Urinary bladder (tissue), 4 donors: ENCODE measurements around the gene MAP3K14. TPM values are rescaled to one million over a fixed set of nuclear protein-coding genes. Genes with fewer than 3 reads are reported as not detected.
"Not testable (repeated sequence)": the region's sequence is repeated elsewhere in the genome, so short reads cannot be mapped to it uniquely, and the experiment has no call there.

Experiments
- DNase-seq: peaks from one replicate; pipeline ENCODE4 v3.0.0-alpha.2; 2015; ENCODE audit errors: extremely low spot score
- H3K27ac ChIP-seq: one replicate; pipeline ENCODE4 v1.5.1; 2013; ENCODE audit warnings: low read depth, mild to moderate bottlenecking, moderate library complexity
- H3K36me3 ChIP-seq: one replicate; pipeline ENCODE4 v1.6.1; 2013; ENCODE audit warnings: mild to moderate bottlenecking, moderate library complexity; ENCODE audit not compliant: insufficient read depth
- H3K4me1 ChIP-seq: one replicate; pipeline ENCODE4 v1.6.1; 2013; ENCODE audit warnings: mild to moderate bottlenecking, moderate library complexity; ENCODE audit not compliant: insufficient read depth
- H3K4me3 ChIP-seq: one replicate; pipeline ENCODE4 v1.5.1; 2013; ENCODE audit warnings: low read depth, low read length
- WGBS: extraction: QIAGEN DNeasy Blood & Tissue Kit; methylation state at CpG from one replicate; pipeline ENCODE4 v1.1.7; 2013; 5-methylcytosine and 5-hydroxymethylcytosine counted together
- polyA plus RNA-seq: library from polyadenylated mRNA; stranded (reverse); fragments of 200-250 nt; gene quantifications from one replicate; pipeline ENCODE4 v1.2.3, GENCODE V29; 2013
- total RNA-seq: library from RNA; depleted of rRNA; stranded (reverse); fragments of >200 nt; gene quantifications from one replicate; pipeline ENCODE4 v1.2.3, GENCODE V29; 2014
- donor health status: healthy with polysubstance abuse.
- donor health status: healthy.

MAP3K14 gene
- total and polyA plus RNA-seq, 2 donors: 2.9 to 15.6 TPM

DNA sequence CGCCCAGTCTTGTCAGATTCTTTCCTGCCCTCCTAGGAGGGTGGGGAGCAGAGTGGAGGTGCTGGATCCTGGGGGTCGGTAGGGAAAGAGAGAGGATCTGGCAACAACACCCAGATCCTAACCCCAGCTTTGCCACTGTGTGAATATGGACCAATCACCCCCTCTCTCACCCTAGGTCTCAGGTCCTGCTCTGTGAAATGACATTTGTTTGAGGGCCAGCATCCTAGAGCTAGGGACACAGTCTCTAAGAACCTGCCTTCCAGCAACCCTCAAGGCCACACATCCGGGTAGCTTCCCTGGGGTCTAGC lies 28.4 kb upstream of the MAP3K14 start:
- no peak overlapping the region for H3K27ac ChIP-seq
- no peaks in the 10 kb centered on the region for H3K4me1 ChIP-seq
- H3K36me3 ChIP-seq: no peaks in the 10 kb centered on the region
- no peak overlapping the region for H3K4me3 ChIP-seq
- WGBS: 51% methylated on average over 3 of the region's 3 CpGs
- no peak for DNase-seq

DNA sequence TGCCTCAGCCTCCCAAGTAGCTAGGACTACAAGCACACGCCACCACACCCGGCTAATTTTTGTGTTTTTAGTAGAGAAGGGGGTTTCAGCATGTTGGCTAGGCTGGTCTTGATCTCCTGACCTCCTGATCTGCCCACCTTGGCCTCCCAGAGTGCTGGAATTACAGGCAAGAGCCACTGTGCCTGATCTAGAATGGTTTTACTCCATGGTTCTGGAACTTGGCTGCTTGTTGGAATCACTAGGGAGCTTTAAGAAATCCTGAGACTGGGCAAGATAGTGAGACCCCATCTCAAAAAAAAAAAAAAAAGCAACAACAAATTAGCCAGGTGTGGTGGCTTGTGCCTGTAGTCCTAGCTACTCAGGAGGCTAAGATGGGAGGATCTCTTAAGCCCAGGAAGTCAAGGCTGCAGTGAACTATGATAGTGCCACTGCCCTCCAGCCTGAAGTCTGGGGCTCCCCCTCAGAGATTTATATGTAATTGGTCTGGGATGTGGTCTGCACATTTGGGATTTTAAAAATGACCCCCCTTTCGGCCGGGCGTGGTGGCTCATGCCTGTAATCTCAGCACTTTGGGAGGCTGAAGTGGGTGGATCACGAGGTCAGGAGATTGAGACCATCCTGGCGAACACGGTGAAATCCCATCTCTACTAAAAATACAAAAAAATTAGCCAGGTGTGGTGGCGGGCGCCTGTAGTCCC lies 27.3 kb upstream of the MAP3K14 start:
- H3K27ac ChIP-seq, DNase-seq, H3K36me3 ChIP-seq, H3K4me1 ChIP-seq, H3K4me3 ChIP-seq: not testable (repeated sequence)
- WGBS: 89% methylated on average over 10 of the region's 10 CpGs

- 94% methylated on average over 4 of the region's 4 CpGs for WGBS
- DNase-seq: no peak
- no peak overlapping the region for H3K27ac ChIP-seq
- H3K4me3 ChIP-seq: no peak overlapping the region
- no peaks in the 10 kb centered on the region for H3K36me3 ChIP-seq
- no peaks in the 10 kb centered on the region for H3K4me1 ChIP-seq
Measured at GRCh38 chr17:45342871-45343526, 26.2 kb upstream of the MAP3K14 start.

DNA sequence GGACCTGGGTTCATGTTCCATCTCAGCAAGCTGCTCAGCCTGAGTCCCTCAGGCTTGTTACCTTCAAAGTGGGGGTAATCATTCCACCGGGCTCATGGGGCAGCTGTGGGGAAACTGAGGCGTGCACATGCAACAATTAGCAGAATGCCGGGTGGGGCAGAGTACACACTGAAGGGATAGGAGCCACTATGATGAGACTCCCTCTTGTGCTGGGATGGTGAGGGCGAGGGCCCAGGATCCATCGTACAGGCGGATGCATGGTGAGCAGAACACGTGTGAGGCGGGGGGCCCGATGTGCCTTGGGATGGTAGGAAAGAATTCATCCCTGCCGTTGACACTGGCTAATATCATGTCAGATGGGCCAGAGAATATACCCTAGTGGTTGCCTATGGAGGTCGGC lies 25.5 kb upstream of the MAP3K14 start:
- 91% methylated on average over 11 of the region's 11 CpGs for WGBS
- DNase-seq: no peak
- H3K4me3 ChIP-seq: no peak overlapping the region
- H3K36me3 ChIP-seq: no peaks in the 10 kb centered on the region
- no peaks in the 10 kb centered on the region for H3K4me1 ChIP-seq
- no peak overlapping the region for H3K27ac ChIP-seq

DNA sequence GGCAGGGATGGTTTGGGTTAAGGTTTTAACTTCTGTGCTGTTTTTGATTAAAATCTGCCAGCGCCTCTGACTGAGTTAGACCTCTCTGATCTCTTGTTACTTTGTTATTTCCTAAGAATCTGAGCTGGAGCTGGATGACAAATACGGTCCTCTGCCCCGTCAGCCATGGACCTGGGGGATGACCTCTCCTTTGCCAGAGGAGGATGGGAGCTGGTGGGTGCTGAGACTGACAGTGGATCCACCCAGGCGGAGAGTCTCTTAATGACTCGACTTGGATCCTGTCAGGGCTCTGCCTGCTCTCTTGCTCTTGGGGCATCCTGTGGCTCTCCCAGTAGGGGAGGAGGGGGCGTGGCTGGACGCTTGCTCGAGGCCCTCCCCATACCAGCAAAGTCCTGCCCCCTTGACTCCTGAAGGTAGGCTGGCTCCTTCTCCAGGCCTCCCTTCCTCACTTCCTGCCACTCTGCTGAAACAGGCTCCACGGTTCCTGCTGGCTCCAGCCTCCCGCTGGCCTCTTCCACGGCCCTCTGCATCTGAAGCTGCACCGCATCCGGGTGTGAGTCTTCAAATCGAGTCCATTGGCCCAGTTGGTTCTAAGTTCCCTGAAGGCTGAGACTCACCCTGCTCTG lies 24.8 kb upstream of the MAP3K14 start:
- Histone ChIP-seq H3K27ac (no peak overlapping the region), H3K4me1 (no peaks in the 10 kb centered on the region), H3K36me3 (no peaks in the 10 kb centered on the region), H3K4me3 (no peak overlapping the region)
- 43% methylated on average over 14 of the region's 14 CpGs for WGBS
- DNase-seq: no peak

GRCh38 chr17:45339646-45340605 lies 23.1 kb upstream of the MAP3K14 start:
- H3K4me3 ChIP-seq: no peak overlapping the region
- no peak overlapping the region for H3K27ac ChIP-seq
- 89% methylated on average over 8 of the region's 8 CpGs for WGBS
- no peak for DNase-seq
- no peaks in the 10 kb centered on the region for H3K36me3 ChIP-seq
- H3K4me1 ChIP-seq: no peaks in the 10 kb centered on the region

GRCh38 chr17:45338996-45339535 lies 22.2 kb upstream of the MAP3K14 start:
- no peak overlapping the region for H3K4me3 ChIP-seq
- H3K36me3 ChIP-seq: no peaks in the 10 kb centered on the region
- WGBS: 93% methylated on average over 8 of the region's 8 CpGs
- no peak for DNase-seq
- no peaks in the 10 kb centered on the region for H3K4me1 ChIP-seq
- H3K27ac ChIP-seq: no peak overlapping the region

DNA sequence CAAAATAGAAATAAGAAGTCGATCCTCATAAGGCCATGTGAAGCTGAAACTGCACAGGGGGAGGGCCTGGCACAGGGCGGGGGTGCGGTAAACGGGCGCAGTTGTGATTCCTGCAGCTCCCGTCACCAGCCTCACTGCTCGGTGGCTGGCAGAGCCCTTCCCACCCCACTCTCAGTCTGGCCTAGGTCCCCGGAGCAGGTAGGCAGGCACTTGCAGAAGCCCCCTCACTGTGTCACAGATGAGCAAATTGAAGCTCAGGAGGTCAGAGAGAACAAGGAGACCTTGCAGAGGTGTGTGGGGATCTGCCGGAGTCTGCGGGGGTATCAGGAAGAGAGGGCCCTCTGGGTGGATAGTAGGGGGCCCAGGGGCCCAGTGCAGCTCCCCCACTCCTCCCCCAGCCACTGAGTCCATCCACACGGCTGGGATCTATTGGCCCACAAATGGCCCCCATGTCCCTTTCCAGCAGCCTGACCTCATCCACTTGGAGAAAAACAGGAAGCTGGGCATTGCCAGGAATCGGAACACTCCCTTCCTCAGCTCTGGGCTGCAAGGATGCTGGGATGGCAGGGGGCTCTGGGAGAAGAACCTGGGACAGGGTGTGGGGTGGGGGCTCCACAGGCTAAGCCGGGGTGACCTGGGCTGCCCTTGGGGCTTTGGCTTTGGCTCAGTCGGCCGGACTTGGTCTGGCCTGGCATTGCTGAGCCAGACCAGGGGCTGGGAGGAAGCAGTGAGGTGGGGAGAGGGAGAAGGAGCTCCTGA lies 21.4 kb upstream of the MAP3K14 start:
- WGBS: 82% methylated on average over 15 of the region's 15 CpGs
- Histone ChIP-seq H3K4me1 (no peaks in the 10 kb centered on the region), H3K27ac (no peak overlapping the region), H3K36me3 (no peaks in the 10 kb centered on the region), H3K4me3 (no peak overlapping the region)
- no peak for DNase-seq

- H3K36me3 ChIP-seq: no peaks in the 10 kb centered on the region
- DNase-seq: no peak
- H3K4me1 ChIP-seq: peaks cover 2% of the 10 kb centered on the region
Measured at GRCh38 chr17:45336390-45337182, 19.8 kb upstream of the MAP3K14 start.

GRCh38 chr17:45335721-45336120 lies 18.9 kb upstream of the MAP3K14 start:
- WGBS: 84% methylated on average over 5 of the region's 5 CpGs
- no peak for DNase-seq
- Histone ChIP-seq H3K27ac (no peak overlapping the region), H3K36me3 (no peaks in the 10 kb centered on the region), H3K4me1 (peaks cover 2% of the 10 kb centered on the region), H3K4me3 (no peak overlapping the region)

More at GRCh38 chr17:45336390-45337182, 19.8 kb upstream of the MAP3K14 start:
- H3K4me3 ChIP-seq: no peak overlapping the region
- 86% methylated on average over 9 of the region's 9 CpGs for WGBS
- no peak overlapping the region for H3K27ac ChIP-seq

GRCh38 chr17:45334701-45335677 lies 18.2 kb upstream of the MAP3K14 start:
- H3K4me1 ChIP-seq: peaks cover 2% of the 10 kb centered on the region
- no peak overlapping the region for H3K4me3 ChIP-seq
- 93% methylated on average over 11 of the region's 11 CpGs for WGBS
- H3K27ac ChIP-seq: no peak overlapping the region
- no peaks in the 10 kb centered on the region for H3K36me3 ChIP-seq
- DNase-seq: no peak
